GM21619 (cell line): ENCODE results near the gene TYW1B.
"Not testable (repeated sequence)": the region's sequence is repeated elsewhere in the genome, so short reads cannot be mapped to it uniquely, and the experiment has no call there.

Source experiments
- ATAC-seq: cut with Tn5 transposase; IDR thresholded peaks from one replicate; pipeline ENCODE4 v1.9.1; 2021; ENCODE audit not compliant: unreplicated experiment

The TYW1B gene

GRCh38 chr7:72827839-72828591 is at the start of gene TYW1B:
Gene TYW1B (minus strand): TSS chr7:72828200. CDS start chr7:72828075, 125 bp downstream.
- peak; percentile 83 for ATAC-seq

DNA sequence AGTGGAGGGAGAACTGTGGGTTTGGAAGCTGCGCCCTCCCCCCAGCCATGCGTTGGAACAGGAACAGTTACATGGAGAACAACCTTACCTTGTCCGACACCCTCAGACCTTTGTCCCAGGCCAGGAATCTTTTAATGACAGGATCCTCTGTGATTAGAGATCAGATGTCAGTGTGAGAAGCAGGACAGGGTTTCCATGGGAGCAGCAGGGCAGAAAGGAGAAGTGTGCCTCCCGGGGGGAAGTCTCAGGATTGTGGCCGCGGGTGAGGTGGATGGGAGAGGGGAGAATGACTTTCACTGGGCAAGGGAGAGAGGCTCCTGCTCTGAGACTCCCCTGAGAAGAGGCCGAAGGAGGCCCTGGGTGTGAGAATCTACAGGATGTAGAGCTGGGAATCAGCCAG is 39.6 kb upstream of the TYW1B start:
- not testable (repeated sequence) for ATAC-seq

- not testable (repeated sequence) for ATAC-seq
These were observed 30.9 kb upstream of the TYW1B start for GRCh38 chr7:72858846-72859400.

- ATAC-seq = not testable (repeated sequence)
These were observed 29.9 kb upstream of the TYW1B start for GRCh38 chr7:72857925-72858324.

- not testable (repeated sequence) for ATAC-seq
These were observed 27.3 kb upstream of the TYW1B start for GRCh38 chr7:72855261-72855660.

DNA sequence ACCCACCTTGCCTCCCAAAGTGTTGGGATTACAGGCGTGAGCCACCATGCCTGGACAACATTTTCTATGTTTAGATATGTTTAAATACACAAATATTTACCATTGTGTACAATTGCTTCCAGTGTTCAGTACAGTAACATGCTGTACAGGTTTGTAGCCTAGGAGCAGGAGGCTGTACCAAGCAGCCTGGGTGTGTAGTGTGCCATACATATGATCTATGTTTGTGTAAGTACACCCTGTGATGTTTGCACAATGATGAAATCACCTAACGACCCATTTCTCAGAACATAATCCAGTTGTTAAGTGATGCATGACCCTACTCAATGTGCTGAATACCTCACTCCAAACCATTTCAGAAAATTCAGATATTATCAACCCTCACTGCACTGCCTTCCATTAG is 24.9 kb upstream of the TYW1B start:
- ATAC-seq = not testable (repeated sequence)

DNA sequence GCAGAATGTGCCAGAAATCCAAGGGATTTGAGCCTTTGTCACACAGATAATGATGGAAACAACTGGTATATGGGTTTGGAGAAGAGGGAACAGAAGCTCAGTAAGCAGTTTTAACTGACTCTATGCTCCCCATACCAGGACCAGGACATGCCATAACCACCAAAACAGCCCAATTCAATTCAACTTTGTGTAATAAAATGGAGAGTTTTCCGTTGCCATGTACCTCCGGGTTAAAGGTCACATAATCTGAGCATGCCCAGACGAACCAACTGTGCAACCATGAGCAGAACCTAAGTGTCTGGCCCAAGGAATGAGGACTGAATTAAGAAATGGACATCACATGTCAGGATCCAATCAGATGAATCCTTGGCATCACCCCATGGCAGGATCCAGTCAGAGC is 22.7 kb upstream of the TYW1B start:
- not testable (repeated sequence) for ATAC-seq

- not testable (repeated sequence) for ATAC-seq
These were observed 16.1 kb upstream of the TYW1B start for GRCh38 chr7:72844146-72844545.

DNA sequence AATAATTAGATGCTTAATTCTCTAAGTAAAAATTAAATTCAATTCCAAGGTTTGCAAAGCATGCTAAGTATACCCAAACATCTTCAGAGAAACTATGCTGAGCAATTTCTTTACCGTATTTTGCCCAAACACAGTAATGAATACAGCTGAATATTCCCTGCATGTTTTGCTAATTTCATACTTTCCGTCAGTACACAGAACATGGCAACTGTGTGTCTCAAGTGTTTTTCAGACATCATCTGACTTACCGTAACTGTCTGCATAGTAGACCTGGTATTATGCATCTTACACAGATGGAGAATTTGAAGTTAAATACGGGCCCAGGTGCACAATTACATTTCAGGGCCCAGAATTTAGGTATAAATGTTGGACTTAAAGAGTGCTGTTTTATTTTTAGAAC is 15.2 kb upstream of the TYW1B start:
- not testable (repeated sequence) for ATAC-seq

GRCh38 chr7:72840966-72841511 is 13.0 kb upstream of the TYW1B start:
- ATAC-seq = not testable (repeated sequence)

DNA sequence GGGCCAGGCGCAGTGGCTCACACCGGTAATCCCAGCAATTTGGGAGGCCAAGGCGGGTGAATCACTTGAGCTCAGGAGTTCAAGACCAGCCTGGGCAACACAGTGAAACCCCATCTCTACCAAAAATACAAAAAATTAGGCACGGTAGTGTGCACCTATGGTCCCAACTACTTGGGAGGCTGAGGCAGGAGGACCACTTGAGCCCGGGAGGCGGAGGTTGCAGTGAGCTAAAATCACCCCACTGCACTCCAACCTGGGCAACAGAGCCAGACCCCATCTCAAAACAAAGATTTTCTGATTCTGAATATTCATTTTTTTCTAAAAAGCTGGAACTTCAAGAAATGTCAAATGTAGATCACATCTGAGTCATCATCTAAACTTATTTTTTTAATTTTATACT is 10.3 kb upstream of the TYW1B start:
- not testable (repeated sequence) for ATAC-seq

GRCh38 chr7:72837291-72837690 is 9.3 kb upstream of the TYW1B start:
- ATAC-seq = not testable (repeated sequence)

GRCh38 chr7:72830567-72830966 is 2.6 kb upstream of the TYW1B start:
- ATAC-seq = not testable (repeated sequence)

DNA sequence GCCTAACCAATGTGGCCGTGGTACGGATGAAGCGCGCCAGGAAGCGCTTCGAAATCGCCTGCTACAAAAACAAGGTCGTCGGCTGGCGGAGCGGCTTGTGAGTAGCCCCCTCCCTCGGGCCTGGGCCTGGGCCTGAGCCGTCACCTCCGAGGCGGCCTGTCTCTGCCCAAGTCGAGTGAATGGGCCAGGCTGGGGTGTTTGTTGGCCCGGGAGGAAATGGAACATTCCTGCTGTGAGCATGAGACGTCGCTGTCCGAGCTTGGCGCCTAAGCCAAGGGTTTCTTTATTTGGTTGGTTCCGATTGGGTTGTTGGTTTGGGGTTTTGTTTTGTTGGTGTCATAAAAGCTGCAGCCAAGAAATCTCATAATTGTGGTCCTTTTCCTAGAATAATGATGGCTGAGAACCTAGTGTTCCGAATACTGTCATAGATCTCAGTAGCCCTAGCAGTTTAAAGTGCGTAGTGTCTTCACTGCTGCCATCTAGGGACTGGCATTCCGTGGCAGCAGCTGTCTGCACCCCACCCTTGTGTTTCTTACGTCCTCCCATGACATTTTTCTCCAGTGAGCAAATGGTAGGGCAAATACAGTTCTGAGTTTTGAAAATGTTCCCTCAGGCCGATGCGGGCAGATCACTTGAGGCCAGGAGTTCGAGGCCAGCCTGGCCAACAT is 1.8 kb upstream of the TYW1B start:
- ATAC-seq = peak; percentile 26

DNA sequence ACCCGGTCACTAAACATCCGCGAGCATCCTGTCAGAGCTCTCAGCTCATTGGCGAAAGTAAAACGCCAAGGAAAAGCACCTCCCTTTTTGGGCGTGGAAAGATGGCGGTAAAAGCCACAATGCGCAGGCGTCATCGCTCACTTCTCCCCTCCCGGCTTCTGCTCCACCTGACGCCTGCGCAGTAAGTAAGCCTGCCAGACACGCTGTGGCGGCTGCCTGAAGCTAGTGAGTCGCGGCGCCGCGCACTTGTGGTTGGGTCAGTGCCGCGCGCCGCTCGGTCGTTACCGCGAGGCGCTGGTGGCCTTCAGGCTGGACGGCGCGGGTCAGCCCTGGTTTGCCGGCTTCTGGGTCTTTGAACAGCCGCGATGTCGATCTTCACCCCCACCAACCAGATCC is 1.3 kb upstream of the TYW1B start:
- ATAC-seq = peak; percentile 45

DNA sequence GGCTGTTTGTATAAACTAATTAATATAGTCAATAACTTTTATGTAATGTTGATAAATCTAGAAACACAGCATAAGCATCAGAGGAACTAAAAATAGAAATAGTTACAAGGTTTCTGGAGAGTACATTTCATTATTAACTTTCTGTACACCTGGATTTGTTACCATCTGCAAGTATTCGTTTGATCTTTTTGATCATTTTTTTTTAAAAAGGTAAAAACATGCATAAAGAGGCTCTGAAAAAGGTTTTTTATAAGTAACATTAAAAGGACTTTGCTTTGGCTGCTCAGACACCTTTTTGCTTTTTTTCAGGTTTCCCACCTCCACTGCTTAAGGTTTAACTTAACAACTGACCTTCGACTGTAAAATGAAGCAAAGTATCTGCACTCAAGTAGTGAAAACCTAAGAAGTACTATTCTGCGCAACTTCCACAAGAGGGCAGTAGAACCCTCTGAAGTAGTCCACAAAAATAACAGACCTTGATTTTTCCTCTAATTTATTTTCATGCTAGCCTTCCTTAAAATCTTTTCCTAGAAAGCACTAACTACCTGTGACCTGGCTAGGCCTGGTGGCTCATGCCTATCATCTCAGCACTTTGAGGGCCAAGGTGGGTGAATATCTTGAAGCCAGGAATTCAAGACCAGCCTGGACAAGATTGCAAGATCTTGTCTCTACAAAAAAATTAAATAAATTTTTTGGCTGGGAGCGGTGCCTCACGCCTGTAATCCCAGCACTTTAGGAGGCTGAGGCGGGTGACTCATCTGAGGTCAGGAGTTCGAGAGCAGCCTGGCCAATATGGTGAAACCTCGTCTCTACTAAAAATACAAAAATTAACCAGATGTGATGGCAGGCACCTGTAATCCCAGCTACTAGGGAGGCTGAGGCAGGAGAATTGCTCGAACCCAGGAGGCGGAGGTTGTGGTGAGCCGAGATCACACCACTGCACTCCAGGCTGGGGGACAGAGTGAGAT is 4.0 kb downstream of the TYW1B start:
- not testable (repeated sequence) for ATAC-seq

DNA sequence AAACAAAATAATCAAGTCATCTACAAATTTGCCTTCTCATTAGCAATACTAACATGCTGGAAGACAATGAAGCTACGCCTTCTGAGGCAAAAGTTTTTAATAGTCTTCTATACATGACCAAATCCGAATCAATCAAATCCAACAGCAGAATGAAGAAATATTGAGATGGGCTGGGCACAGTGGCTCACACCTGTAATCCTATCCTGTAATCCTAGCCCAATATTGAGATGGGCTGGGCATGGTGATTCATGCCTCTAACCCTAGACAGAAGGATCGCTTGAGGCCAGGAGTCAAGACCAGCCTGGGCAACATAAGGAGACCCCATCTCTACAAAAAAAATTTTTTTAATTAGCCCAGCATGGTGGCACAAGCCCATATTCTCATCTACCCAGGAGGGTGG is 5.5 kb downstream of the TYW1B start:
- ATAC-seq = not testable (repeated sequence)

GRCh38 chr7:72818663-72819361 is 9.2 kb downstream of the TYW1B start:
- ATAC-seq = not testable (repeated sequence)

DNA sequence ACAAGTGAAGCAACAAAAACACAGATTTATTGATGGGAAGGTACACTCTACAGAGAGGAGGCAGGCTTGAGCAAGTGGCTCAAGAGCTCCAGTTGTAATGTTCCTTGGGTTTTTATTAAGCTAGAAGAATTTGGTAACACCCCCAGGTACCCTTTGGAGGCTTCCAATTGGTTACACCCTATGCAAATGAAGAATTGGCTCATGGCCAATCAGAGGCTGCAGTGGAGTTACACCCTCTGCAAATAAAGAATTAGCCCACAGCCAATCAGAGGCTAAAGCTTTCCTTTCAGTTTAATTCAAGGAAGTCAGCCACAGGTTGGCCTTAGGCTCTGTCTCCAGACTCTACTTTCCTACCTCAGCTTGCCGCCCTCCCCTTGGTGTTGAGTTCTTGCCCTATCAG is 10.3 kb downstream of the TYW1B start:
- not testable (repeated sequence) for ATAC-seq
